Measurements from ENCODE around the gene ACTL6A. TPM values are rescaled to one million over a fixed set of nuclear protein-coding genes. Genes with fewer than 3 reads are reported as not detected.

Gene ACTL6A
- polyA plus RNA-seq, 2 of the 4 experiments (the other 2 are of a cell fraction) = 116 to 130 TPM

GRCh38 chr3:179608931-179609720, 46.4 kb downstream of the ACTL6A start:
- no peak overlapping the region for H3K27ac ChIP-seq
- CTCF ChIA-PET = no interaction called here
- TF ChIP-seq POLR2AphosphoS2 (conservative IDR thresholded peaks at IDR 0.05; ENCODE audit: low read length) (no peak), EHMT2 (IDR thresholded peaks at IDR 0.05; ENCODE audit: low read depth) (no peak), HDAC2 (IDR thresholded peaks at IDR 0.05) (no peak), HES2 (IDR thresholded peaks at IDR 0.05) (no peak), USF2 (IDR thresholded peaks at IDR 0.05) (no peak), HOXB5 (CRISPR knock-in tag; IDR thresholded peaks at IDR 0.05) (no peak), KDM5A (IDR thresholded peaks at IDR 0.05) (no peak), BCL3 (IDR thresholded peaks at IDR 0.05) (no peak)
- ATAC-seq = no peak
- POLR2A ChIA-PET = no interaction called here
- H3K4me1 ChIP-seq = peaks cover 15% of the 10 kb centered on the region; the same call in 1 of the 3 replicates
- no peak for FAIRE-seq
- H3K4me3 ChIP-seq = no peak overlapping the region
- H3K9me3 ChIP-seq = no peaks in the 10 kb centered on the region
- H3K4me2 ChIP-seq = no peak overlapping the region
- whole genome bisulfite sequencing (ENCODE audit: missing lambda C conversion rate) = 88% methylated on average over 6 of the region's 6 CpGs
- DNase-seq (ENCODE audit: low read depth in 1 of 2, low spot score in 1 of 2) = no peak

GRCh38 chr3:179610066-179610465, 47.3 kb downstream of the ACTL6A start:
- no peak for FAIRE-seq
- ChIA-PET CTCF (no interaction called here), POLR2A (no interaction called here)
- no peak for TF ChIP-seq EHF (CRISPR knock-in tag; IDR thresholded peaks at IDR 0.05)
- TF ChIP-seq CBX8 (IDR thresholded peaks at IDR 0.05) = no peak
- TF ChIP-seq FOSB (CRISPR knock-in tag; IDR thresholded peaks at IDR 0.05) = no peak
- no peak for TF ChIP-seq HMGXB4 (CRISPR knock-in tag; IDR thresholded peaks at IDR 0.05; ENCODE audit: borderline replicate concordance)
- TF ChIP-seq HDAC2 (IDR thresholded peaks at IDR 0.05) = no peak
- no peak for TF ChIP-seq ZFP36 (IDR thresholded peaks at IDR 0.05; ENCODE audit: borderline replicate concordance, partially characterized antibody)
- TF ChIP-seq GATA3 (IDR thresholded peaks at IDR 0.05; ENCODE audit: borderline replicate concordance) = no peak
- no peak for TF ChIP-seq ELK1 (IDR thresholded peaks at IDR 0.05; ENCODE audit: low read depth, low read length)
- TF ChIP-seq FOSL2 (IDR thresholded peaks at IDR 0.05) = no peak
- TF ChIP-seq FOSL2 (CRISPR knock-in tag; IDR thresholded peaks at IDR 0.05) = no peak
- TF ChIP-seq SREBF2 (IDR thresholded peaks at IDR 0.05) = no peak
- TF ChIP-seq RAD21 (conservative IDR thresholded peaks at IDR 0.05 in 1 of 2, IDR thresholded peaks at IDR 0.05 in 1 of 2) = no peak
- TF ChIP-seq ZNF302 (CRISPR knock-in tag; IDR thresholded peaks at IDR 0.05) = no peak
- no peak for TF ChIP-seq SMC3 (IDR thresholded peaks at IDR 0.05)
- no peak for TF ChIP-seq CEBPB (IDR thresholded peaks at IDR 0.05)
- TF ChIP-seq RCOR1 (IDR thresholded peaks at IDR 0.05; ENCODE audit: low read depth, low read length) = no peak
- WGBS (ENCODE audit: missing lambda C conversion rate) = 92% methylated on average over 4 of the region's 4 CpGs
- peaks cover 15% of the 10 kb centered on the region; the same call in 1 of the 3 replicates for H3K4me1 ChIP-seq
- no peak for ATAC-seq
- H3K9me3 ChIP-seq = no peaks in the 10 kb centered on the region
- H3K4me2 ChIP-seq = no peak overlapping the region
- DNase-seq (ENCODE audit: low read depth in 1 of 2, low spot score in 1 of 2) = no peak
- H3K4me3 ChIP-seq = no peak overlapping the region
- no peak overlapping the region for H3K27ac ChIP-seq

Measured in A549 (cell line).